ENCODE results near the gene SRGAP2B.
"Not testable (repeated sequence)": the region's sequence is repeated elsewhere in the genome, so short reads cannot be mapped to it uniquely, and the experiment has no call there.

SRGAP2B gene

DNA sequence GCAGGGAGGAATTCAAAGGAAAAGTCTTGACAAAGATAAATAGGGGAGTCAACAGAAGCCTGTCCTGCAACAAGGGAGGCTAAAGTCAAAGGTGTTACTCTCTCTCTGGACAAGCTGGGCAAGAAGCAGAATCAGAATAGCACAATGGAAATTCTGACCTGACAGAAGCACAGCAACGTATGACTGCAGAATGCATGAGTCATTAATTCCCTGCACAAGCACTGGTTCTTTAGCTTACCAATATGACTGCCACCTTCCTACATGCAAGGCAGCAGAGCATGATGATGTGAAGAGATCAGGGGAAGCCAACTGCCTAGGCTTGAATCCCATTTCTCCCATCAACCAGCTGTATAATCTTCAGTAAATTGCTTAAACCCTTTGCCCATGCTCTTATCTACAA, 153.4 kb downstream of the SRGAP2B start:
- H3K4me1 ChIP-seq (ENCODE audit: control insufficient read depth in 2 of 2, insufficient read depth in 2 of 2, low read length in 2 of 2); H3K36me3 ChIP-seq (ENCODE audit: control insufficient read depth in 2 of 2, insufficient read depth in 2 of 2, low read length in 2 of 2); H3K4me3 ChIP-seq (ENCODE audit: low read length in 2 of 2); H3K9me3 ChIP-seq (ENCODE audit: control insufficient read depth in 2 of 2, low read length in 2 of 2); H3K27me3 ChIP-seq (ENCODE audit: control insufficient read depth in 2 of 2, insufficient read depth in 2 of 2, low read length in 2 of 2); H3K27ac ChIP-seq (ENCODE audit: low read depth in 2 of 2, low read length in 2 of 2); H3K9ac ChIP-seq (ENCODE audit: low read depth in 1 of 2, low read length in 2 of 2): not testable (repeated sequence)

DNA sequence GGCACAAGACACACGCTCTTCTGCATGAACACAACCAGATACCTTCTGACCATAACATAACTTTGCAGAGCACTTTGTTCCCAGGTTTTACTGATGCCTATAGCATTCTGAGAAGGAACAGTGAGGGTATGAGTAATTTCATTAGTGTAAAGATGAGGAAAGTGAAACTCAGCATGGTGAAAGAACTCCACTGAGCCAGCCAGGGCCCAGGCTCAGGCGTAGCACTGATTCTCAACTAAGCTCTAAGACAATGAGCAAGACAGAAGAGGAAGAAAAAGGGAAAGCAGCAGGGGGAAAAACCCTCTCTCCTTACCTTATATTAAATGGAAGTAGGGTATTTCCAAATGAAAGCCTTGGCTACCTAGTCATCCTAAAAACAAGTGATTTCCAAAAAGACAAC, 155.1 kb downstream of the SRGAP2B start:
- H3K27ac ChIP-seq (ENCODE audit: low read depth in 2 of 2, low read length in 2 of 2); H3K27me3 ChIP-seq (ENCODE audit: control insufficient read depth in 2 of 2, insufficient read depth in 2 of 2, low read length in 2 of 2); H3K9ac ChIP-seq (ENCODE audit: low read depth in 1 of 2, low read length in 2 of 2); H3K36me3 ChIP-seq (ENCODE audit: control insufficient read depth in 2 of 2, insufficient read depth in 2 of 2, low read length in 2 of 2); H3K4me1 ChIP-seq (ENCODE audit: control insufficient read depth in 2 of 2, insufficient read depth in 2 of 2, low read length in 2 of 2); H3K4me3 ChIP-seq (ENCODE audit: low read length in 2 of 2); H3K9me3 ChIP-seq (ENCODE audit: control insufficient read depth in 2 of 2, low read length in 2 of 2): not testable (repeated sequence)

DNA sequence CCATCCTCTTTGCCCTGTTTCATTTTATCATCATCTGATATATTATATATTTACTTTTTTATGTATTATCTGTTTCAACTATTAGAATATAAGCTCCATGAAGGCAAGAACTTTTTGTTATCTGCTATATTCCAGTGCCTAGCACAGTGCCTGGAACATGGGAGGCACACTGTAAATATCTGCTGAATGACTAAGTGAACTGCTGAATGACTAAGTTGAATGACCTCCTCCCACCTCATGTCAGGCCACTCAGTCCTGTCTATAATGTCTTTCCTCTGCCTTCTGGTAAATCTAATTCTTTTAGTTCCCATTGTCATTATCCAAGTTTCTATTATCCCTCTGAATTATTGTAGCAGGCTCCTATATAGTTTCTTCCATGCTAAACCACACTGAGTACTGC, 156.5 kb downstream of the SRGAP2B start:
- H3K27me3 ChIP-seq (ENCODE audit: control insufficient read depth in 2 of 2, insufficient read depth in 2 of 2, low read length in 2 of 2); H3K4me3 ChIP-seq (ENCODE audit: low read length in 2 of 2); H3K9ac ChIP-seq (ENCODE audit: low read depth in 1 of 2, low read length in 2 of 2); H3K9me3 ChIP-seq (ENCODE audit: control insufficient read depth in 2 of 2, low read length in 2 of 2); H3K36me3 ChIP-seq (ENCODE audit: control insufficient read depth in 2 of 2, insufficient read depth in 2 of 2, low read length in 2 of 2); H3K27ac ChIP-seq (ENCODE audit: low read depth in 2 of 2, low read length in 2 of 2); H3K4me1 ChIP-seq (ENCODE audit: control insufficient read depth in 2 of 2, insufficient read depth in 2 of 2, low read length in 2 of 2): not testable (repeated sequence)

DNA sequence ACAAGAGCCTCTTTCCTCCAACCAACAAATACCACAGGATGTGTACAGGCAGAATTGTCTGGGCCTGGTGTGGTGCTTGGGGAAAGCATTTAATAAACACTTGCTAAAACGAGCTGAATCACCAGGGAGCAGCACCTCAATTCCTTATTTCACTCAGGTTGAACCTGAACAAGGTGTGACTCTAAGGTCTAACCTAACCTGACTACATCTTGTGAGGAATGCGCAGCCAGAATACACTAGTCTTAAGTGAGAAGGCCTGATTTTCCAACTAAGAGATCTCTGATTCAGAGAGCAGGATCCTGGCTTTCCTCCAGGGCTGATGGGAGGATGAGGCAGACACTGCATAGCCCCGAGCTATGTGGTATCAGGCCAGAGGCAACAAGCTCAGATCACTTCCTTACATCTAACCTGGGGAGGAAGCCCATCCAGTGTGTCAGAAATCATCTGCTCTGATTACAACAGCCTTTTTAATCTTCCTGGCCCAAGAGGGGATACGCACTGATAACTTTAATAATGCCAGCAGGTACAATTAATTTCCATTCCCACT, 158.9 kb downstream of the SRGAP2B start:
- not testable (repeated sequence) for H3K4me1 ChIP-seq (ENCODE audit: control insufficient read depth in 2 of 2, insufficient read depth in 2 of 2, low read length in 2 of 2); H3K4me3 ChIP-seq (ENCODE audit: low read length in 2 of 2); H3K9me3 ChIP-seq (ENCODE audit: control insufficient read depth in 2 of 2, low read length in 2 of 2); H3K9ac ChIP-seq (ENCODE audit: low read depth in 1 of 2, low read length in 2 of 2); H3K27ac ChIP-seq (ENCODE audit: low read depth in 2 of 2, low read length in 2 of 2); H3K27me3 ChIP-seq (ENCODE audit: control insufficient read depth in 2 of 2, insufficient read depth in 2 of 2, low read length in 2 of 2); H3K36me3 ChIP-seq (ENCODE audit: control insufficient read depth in 2 of 2, insufficient read depth in 2 of 2, low read length in 2 of 2)

DNA sequence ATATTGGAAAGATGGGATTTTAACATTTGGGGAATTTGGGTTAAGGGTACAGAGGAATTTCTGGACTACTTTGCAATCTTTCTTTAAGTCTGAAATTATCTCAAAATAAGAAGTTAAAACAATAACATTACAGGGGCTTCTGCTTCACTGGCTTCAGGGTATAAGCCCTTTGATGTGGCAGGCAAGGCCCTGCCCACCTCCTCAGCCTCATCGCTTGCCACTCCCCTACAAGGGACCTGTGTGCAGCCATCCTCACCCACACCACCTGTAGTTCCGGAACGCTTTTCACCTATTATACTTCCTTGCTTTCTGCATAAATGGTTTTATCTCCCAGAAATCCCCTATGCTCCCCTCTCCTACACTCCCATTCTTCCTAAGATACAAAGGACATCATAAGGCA, 159.8 kb downstream of the SRGAP2B start:
- H3K27ac ChIP-seq (ENCODE audit: low read depth in 2 of 2, low read length in 2 of 2); H3K9ac ChIP-seq (ENCODE audit: low read depth in 1 of 2, low read length in 2 of 2): not testable (repeated sequence)

DNA sequence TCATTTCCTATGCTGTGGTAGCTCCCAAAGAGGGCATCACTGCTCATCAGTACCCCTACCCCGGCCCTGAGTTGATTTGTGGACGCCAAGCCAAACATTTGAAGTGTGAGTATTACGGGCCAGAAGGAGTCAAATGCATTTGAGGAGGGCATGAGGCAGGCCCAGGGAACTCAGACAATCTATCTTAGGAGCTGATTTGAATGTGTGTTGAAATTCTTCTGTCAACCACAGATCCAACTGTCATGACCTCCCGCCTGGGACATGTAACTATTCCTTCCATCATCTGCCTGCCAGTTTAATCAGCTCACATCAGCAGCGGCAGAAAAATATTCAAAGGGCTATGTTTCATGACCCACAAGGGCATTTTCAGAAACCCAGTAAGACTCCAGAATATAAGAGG, 162.1 kb downstream of the SRGAP2B start:
- H3K27ac ChIP-seq (ENCODE audit: low read depth in 2 of 2, low read length in 2 of 2); H3K9me3 ChIP-seq (ENCODE audit: control insufficient read depth in 2 of 2, low read length in 2 of 2); H3K27me3 ChIP-seq (ENCODE audit: control insufficient read depth in 2 of 2, insufficient read depth in 2 of 2, low read length in 2 of 2); H3K36me3 ChIP-seq (ENCODE audit: control insufficient read depth in 2 of 2, insufficient read depth in 2 of 2, low read length in 2 of 2); H3K4me1 ChIP-seq (ENCODE audit: control insufficient read depth in 2 of 2, insufficient read depth in 2 of 2, low read length in 2 of 2); H3K9ac ChIP-seq (ENCODE audit: low read depth in 1 of 2, low read length in 2 of 2); H3K4me3 ChIP-seq (ENCODE audit: low read length in 2 of 2): not testable (repeated sequence)

More for the DNA sequence above, 159.8 kb downstream of the SRGAP2B start:
- not testable (repeated sequence) for H3K36me3 ChIP-seq (ENCODE audit: control insufficient read depth in 2 of 2, insufficient read depth in 2 of 2, low read length in 2 of 2); H3K27me3 ChIP-seq (ENCODE audit: control insufficient read depth in 2 of 2, insufficient read depth in 2 of 2, low read length in 2 of 2); H3K4me1 ChIP-seq (ENCODE audit: control insufficient read depth in 2 of 2, insufficient read depth in 2 of 2, low read length in 2 of 2); H3K4me3 ChIP-seq (ENCODE audit: low read length in 2 of 2); H3K9me3 ChIP-seq (ENCODE audit: control insufficient read depth in 2 of 2, low read length in 2 of 2)

DNA sequence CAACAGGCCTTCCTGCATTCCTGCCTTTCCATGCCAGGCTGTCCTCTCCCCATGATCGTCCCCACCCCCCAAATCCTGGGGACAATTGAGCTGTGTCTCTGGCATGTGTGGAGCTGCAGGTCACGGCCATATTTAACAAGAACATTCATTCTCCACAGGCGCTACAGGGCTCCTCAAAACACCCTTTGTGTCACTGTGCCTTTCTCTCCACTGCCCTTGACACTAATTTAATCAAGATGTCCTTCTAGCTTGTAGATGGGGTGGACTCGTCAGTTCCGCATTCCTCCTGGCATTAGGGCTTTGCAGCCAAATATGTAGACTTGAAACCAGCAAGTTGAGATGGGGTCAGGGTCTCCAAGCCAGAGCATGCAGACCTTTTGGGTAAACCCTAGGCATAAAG, 163.0 kb downstream of the SRGAP2B start:
- not testable (repeated sequence) for H3K4me3 ChIP-seq (ENCODE audit: low read length in 2 of 2); H3K36me3 ChIP-seq (ENCODE audit: control insufficient read depth in 2 of 2, insufficient read depth in 2 of 2, low read length in 2 of 2); H3K9me3 ChIP-seq (ENCODE audit: control insufficient read depth in 2 of 2, low read length in 2 of 2); H3K27me3 ChIP-seq (ENCODE audit: control insufficient read depth in 2 of 2, insufficient read depth in 2 of 2, low read length in 2 of 2); H3K4me1 ChIP-seq (ENCODE audit: control insufficient read depth in 2 of 2, insufficient read depth in 2 of 2, low read length in 2 of 2); H3K27ac ChIP-seq (ENCODE audit: low read depth in 2 of 2, low read length in 2 of 2); H3K9ac ChIP-seq (ENCODE audit: low read depth in 1 of 2, low read length in 2 of 2)

DNA sequence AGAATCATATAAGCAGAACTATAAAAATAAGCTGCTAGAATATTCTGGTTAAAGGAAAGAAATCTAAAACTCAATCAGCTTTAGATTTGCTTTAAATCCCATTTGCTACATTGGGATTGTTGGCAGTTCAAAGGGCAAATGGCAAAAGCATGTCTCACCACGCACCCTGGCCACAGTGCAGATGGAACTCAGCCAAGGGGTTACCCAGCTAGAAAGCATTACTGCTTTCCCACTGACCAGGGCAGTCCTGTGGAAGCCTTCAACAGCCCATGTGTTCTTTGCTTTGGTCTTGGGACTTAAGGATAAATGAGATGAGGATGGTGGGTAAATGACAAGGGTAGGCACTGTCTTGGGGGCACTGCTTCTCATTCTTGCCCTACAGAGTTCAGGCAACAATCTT, 163.6 kb downstream of the SRGAP2B start:
- not testable (repeated sequence) for H3K9me3 ChIP-seq (ENCODE audit: control insufficient read depth in 2 of 2, low read length in 2 of 2); H3K36me3 ChIP-seq (ENCODE audit: control insufficient read depth in 2 of 2, insufficient read depth in 2 of 2, low read length in 2 of 2); H3K27ac ChIP-seq (ENCODE audit: low read depth in 2 of 2, low read length in 2 of 2); H3K9ac ChIP-seq (ENCODE audit: low read depth in 1 of 2, low read length in 2 of 2); H3K27me3 ChIP-seq (ENCODE audit: control insufficient read depth in 2 of 2, insufficient read depth in 2 of 2, low read length in 2 of 2); H3K4me1 ChIP-seq (ENCODE audit: control insufficient read depth in 2 of 2, insufficient read depth in 2 of 2, low read length in 2 of 2); H3K4me3 ChIP-seq (ENCODE audit: low read length in 2 of 2)

DNA sequence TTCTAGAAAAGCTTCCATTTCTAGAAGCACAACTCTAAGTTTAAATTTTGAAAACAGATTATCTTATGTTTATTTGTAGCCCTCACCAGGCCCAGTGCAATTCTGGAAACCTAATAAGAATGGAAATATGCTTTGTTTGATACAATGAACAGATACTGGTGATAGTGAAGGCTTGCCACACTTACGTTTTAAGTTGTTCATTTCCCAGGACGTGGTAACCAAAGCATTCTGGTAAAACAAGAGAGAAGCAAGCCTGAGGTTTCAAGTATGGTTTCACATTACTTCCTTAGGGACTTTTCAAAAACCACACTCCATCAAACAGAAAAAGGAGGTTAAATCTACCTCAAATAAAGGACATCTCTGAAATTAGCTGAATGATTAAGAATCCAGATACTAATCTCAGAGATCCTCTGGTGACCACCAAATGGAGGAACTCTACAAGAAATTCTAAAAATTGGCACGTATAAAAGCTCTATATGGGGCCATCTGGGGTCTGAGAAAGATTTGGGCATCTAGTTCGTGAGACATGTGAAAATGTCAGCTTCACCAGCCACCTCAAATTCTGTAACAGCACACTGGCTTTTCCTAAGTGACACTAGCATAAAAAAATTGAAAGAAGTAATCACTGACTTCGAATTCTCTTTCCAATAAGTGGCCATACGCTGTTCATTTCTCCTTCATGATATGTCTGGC, 164.9 kb downstream of the SRGAP2B start:
- not testable (repeated sequence) for H3K4me3 ChIP-seq (ENCODE audit: low read length in 2 of 2); H3K9ac ChIP-seq (ENCODE audit: low read depth in 1 of 2, low read length in 2 of 2); H3K9me3 ChIP-seq (ENCODE audit: control insufficient read depth in 2 of 2, low read length in 2 of 2)

DNA sequence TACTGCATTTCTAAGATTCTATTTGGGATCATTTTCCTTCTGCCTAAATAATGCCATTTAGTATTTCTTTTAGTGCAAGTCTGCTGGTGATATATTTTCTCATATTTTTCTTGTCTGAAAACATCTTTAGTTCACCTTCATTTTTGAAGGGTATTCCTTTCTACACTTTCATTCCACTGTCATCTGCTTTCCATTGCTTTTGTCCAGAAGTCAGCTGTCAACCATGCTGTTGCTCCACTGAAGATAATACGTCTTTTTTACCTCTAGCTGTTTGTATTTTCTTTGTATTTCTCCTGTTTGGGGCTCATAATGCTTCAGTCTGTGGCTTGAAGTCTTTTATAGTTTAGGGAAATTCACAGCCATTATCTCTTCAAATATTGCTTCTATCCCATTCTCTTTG, 167.8 kb downstream of the SRGAP2B start:
- H3K9ac ChIP-seq (ENCODE audit: low read depth in 1 of 2, low read length in 2 of 2); H3K27me3 ChIP-seq (ENCODE audit: control insufficient read depth in 2 of 2, insufficient read depth in 2 of 2, low read length in 2 of 2); H3K9me3 ChIP-seq (ENCODE audit: control insufficient read depth in 2 of 2, low read length in 2 of 2): not testable (repeated sequence)

More for the DNA sequence above, 164.9 kb downstream of the SRGAP2B start:
- not testable (repeated sequence) for H3K4me1 ChIP-seq (ENCODE audit: control insufficient read depth in 2 of 2, insufficient read depth in 2 of 2, low read length in 2 of 2); H3K27ac ChIP-seq (ENCODE audit: low read depth in 2 of 2, low read length in 2 of 2); H3K27me3 ChIP-seq (ENCODE audit: control insufficient read depth in 2 of 2, insufficient read depth in 2 of 2, low read length in 2 of 2); H3K36me3 ChIP-seq (ENCODE audit: control insufficient read depth in 2 of 2, insufficient read depth in 2 of 2, low read length in 2 of 2)

DNA sequence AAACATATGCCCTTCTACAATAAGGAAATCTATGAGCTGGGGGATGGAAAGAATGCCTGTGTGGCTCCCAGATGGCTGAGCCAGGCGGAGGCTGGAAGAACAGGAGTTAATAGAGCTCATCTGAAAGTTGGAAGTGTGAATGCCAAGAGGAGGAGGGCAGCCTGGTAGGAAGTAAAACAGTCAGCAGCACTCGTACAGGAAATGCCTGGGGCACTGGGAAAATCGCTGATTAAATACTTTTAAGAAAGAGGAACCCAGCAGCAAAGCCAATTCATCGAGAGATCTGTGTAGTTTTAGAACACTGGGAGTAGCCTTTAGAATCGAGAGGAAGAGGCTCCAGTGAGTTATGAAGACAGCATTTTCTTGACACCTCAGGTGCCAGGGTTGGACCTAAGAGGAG, 171.5 kb downstream of the SRGAP2B start:
- not testable (repeated sequence) for H3K27ac ChIP-seq (ENCODE audit: low read depth in 2 of 2, low read length in 2 of 2); H3K9ac ChIP-seq (ENCODE audit: low read depth in 1 of 2, low read length in 2 of 2); H3K4me3 ChIP-seq (ENCODE audit: low read length in 2 of 2); H3K4me1 ChIP-seq (ENCODE audit: control insufficient read depth in 2 of 2, insufficient read depth in 2 of 2, low read length in 2 of 2); H3K9me3 ChIP-seq (ENCODE audit: control insufficient read depth in 2 of 2, low read length in 2 of 2); H3K27me3 ChIP-seq (ENCODE audit: control insufficient read depth in 2 of 2, insufficient read depth in 2 of 2, low read length in 2 of 2); H3K36me3 ChIP-seq (ENCODE audit: control insufficient read depth in 2 of 2, insufficient read depth in 2 of 2, low read length in 2 of 2)

More for the DNA sequence above, 167.8 kb downstream of the SRGAP2B start:
- not testable (repeated sequence) for H3K4me1 ChIP-seq (ENCODE audit: control insufficient read depth in 2 of 2, insufficient read depth in 2 of 2, low read length in 2 of 2); H3K4me3 ChIP-seq (ENCODE audit: low read length in 2 of 2); H3K27ac ChIP-seq (ENCODE audit: low read depth in 2 of 2, low read length in 2 of 2); H3K36me3 ChIP-seq (ENCODE audit: control insufficient read depth in 2 of 2, insufficient read depth in 2 of 2, low read length in 2 of 2)
